AG20443 (cell line): ENCODE results near the gene PNMA1.

Source experiments
- DNase-seq: peaks from one replicate; pipeline ENCODE4 v3.0.0; 2012; ENCODE audit warnings: low spot score, mixed read lengths

Gene PNMA1

GRCh38 chr14:73663548-73664212 is 50.5 kb downstream of the PNMA1 start:
- no peak for DNase-seq

DNA sequence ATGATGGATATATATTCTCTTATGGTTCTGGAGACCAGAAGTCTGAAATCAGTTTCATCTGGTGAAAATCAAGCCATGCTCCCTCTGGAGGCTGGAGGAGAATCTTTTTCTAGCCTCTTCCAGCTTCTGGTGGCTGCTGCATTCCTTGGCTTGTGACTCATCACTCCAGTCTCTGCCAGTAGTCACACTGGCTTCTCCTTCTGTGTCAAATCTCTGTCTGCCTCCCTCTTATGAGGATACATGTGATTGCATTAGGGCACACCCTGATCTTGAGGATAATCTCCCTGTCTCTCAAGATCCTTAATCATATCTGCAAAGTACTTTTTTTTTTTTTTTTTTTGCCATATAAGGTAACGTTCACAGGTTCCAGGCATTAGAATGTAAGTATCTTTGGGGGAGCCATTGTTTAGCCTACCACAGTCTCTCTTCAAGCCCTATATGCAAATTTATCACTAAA is 51.7 kb downstream of the PNMA1 start:
- DNase-seq: peak; percentile 78

DNA sequence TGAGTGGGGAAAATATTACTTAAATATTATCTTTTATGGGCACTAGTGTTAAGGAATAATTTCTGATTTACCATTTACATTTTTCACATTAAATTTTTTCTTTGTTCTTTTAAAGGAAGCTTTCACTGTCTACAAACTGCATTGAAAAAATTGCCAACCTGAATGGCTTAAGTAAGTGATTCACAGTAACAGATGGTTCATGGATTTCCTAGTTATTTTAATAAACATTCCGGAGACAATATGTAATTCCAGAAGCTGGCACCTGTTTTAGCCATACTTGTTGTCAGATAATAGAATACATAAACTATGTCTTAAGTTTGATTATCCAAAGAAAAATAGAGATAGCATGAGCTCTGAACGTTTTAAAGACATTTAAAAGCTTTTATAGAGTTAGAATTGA is 52.3 kb downstream of the PNMA1 start:
- no peak for DNase-seq
